ENCODE measurements around the gene TKFC. TPM values are rescaled to one million over a fixed set of nuclear protein-coding genes. Genes with fewer than 3 reads are reported as not detected.

The TKFC gene
- total and polyA plus RNA-seq, 2 experiments from 2014 or later, result 42.3 to 104 TPM

DNA sequence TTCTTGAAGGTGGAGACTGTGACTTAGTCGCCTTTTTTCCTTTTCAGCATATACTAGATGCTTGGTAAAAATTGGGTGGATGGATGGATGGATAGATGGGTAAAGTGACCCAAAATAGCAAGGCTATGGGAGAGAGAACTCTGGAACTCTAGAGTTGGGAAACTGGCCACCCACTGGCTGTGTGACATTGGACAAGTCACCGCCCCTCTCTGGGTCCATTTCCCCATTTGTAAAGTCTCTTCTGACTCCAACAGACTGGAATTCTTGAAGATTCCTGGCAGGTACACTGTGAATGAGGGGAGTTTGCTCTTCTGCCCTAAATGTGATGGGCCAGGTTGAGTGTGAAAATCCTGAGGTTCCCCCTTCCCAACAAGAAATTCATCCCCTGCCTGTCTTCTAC lies 8.0 kb downstream of the TKFC start:
- H3K4me3 ChIP-seq, result no peak overlapping the region
- no peaks in the 10 kb centered on the region for H4K20me1 ChIP-seq (ENCODE audit: insufficient read depth, poor library complexity, severe bottlenecking)
- H3K4me2 ChIP-seq, result no peak overlapping the region
- 97% methylated on average over 2 of the region's 2 CpGs for WGBS (ENCODE audit: low lambda C conversion rate, missing lambda C conversion rate)
- no peak overlapping the region for H3K27ac ChIP-seq
- H3K79me2 ChIP-seq, result no peaks in the 10 kb centered on the region
- TF ChIP-seq EZH2phosphoT487 (IDR thresholded peaks at IDR 0.05; ENCODE audit: low read depth, severe bottlenecking, unreplicated experiment) (no peak), EZH2 (IDR thresholded peaks at IDR 0.05; ENCODE audit: borderline replicate concordance) (no peak)
- TF ChIP-seq, protein P1, sequence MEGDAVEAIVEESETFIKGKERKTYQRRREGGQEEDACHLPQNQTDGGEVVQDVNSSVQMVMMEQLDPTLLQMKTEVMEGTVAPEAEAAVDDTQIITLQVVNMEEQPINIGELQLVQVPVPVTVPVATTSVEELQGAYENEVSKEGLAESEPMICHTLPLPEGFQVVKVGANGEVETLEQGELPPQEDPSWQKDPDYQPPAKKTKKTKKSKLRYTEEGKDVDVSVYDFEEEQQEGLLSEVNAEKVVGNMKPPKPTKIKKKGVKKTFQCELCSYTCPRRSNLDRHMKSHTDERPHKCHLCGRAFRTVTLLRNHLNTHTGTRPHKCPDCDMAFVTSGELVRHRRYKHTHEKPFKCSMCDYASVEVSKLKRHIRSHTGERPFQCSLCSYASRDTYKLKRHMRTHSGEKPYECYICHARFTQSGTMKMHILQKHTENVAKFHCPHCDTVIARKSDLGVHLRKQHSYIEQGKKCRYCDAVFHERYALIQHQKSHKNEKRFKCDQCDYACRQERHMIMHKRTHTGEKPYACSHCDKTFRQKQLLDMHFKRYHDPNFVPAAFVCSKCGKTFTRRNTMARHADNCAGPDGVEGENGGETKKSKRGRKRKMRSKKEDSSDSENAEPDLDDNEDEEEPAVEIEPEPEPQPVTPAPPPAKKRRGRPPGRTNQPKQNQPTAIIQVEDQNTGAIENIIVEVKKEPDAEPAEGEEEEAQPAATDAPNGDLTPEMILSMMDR (IDR thresholded peaks at IDR 0.05; ENCODE audit: poor library complexity), result no peak
- no peaks in the 10 kb centered on the region for H3K9me3 ChIP-seq (ENCODE audit: low read depth)
- H3K9me2 ChIP-seq (replicated peaks; ENCODE audit: insufficient read depth), result no peaks in the 10 kb centered on the region
- H3K36me3 ChIP-seq (replicated peaks; ENCODE audit: insufficient read depth, low read depth), result no peaks in the 10 kb centered on the region
- no peaks in the 10 kb centered on the region for H3K27me3 ChIP-seq
- H2AFZ ChIP-seq, result no peak overlapping the region
- DNase-seq (ENCODE audit: low spot score), result no peak
- H3K4me1 ChIP-seq (ENCODE audit: insufficient read depth), result no peaks in the 10 kb centered on the region

DNA sequence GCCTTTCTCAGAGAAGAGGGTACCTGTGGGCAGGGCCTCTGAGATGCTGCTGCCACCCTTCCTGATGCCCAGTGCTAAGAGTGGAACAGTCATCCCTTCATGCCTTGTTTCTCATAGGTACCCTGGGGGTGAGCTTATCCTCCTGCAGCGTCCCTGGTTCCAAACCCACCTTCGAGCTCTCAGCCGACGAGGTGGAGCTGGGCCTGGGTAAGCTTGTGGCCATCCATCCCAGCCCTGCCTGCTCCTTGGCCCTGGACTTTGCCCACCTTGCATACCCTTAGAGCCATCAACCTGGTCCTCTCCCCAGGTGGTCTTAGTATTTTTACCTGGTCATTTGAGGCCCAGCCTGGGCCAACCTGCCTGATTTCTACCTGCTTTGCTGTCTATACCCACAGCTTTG lies 8.7 kb downstream of the TKFC start:
- Histone ChIP-seq H3K4me2 (no peak overlapping the region), H3K36me3 (replicated peaks; ENCODE audit: insufficient read depth, low read depth) (no peaks in the 10 kb centered on the region), H3K9me3 (ENCODE audit: low read depth) (no peaks in the 10 kb centered on the region), H3K9me2 (replicated peaks; ENCODE audit: insufficient read depth) (no peaks in the 10 kb centered on the region), H3K79me2 (no peaks in the 10 kb centered on the region), H3K4me3 (no peak overlapping the region), H3K27ac (no peak overlapping the region), H3K27me3 (no peaks in the 10 kb centered on the region), H4K20me1 (ENCODE audit: insufficient read depth, poor library complexity, severe bottlenecking) (no peaks in the 10 kb centered on the region), H2AFZ (no peak overlapping the region), H3K4me1 (ENCODE audit: insufficient read depth) (peaks cover 3% of the 10 kb centered on the region)
- TF ChIP-seq EZH2 (IDR thresholded peaks at IDR 0.05; ENCODE audit: borderline replicate concordance), result no peak
- DNase-seq (ENCODE audit: low spot score), result no peak
- 94% methylated on average over 4 of the region's 4 CpGs for WGBS (ENCODE audit: low lambda C conversion rate, missing lambda C conversion rate)

- no peaks in the 10 kb centered on the region for H3K79me2 ChIP-seq
- no peaks in the 10 kb centered on the region for H3K9me3 ChIP-seq (ENCODE audit: low read depth)
- H3K27ac ChIP-seq, result no peak overlapping the region
- H3K4me2 ChIP-seq, result no peak overlapping the region
- no peaks in the 10 kb centered on the region for H3K36me3 ChIP-seq (replicated peaks; ENCODE audit: insufficient read depth, low read depth)
- no peak overlapping the region for H2AFZ ChIP-seq
- H3K27me3 ChIP-seq, result no peaks in the 10 kb centered on the region
- no peaks in the 10 kb centered on the region for H3K9me2 ChIP-seq (replicated peaks; ENCODE audit: insufficient read depth)
- no peak for DNase-seq (ENCODE audit: low spot score)
- no peak for TF ChIP-seq EZH2 (IDR thresholded peaks at IDR 0.05; ENCODE audit: borderline replicate concordance)
- no peak for TF ChIP-seq EZH2phosphoT487 (IDR thresholded peaks at IDR 0.05; ENCODE audit: low read depth, severe bottlenecking, unreplicated experiment)
- WGBS (ENCODE audit: low lambda C conversion rate, missing lambda C conversion rate), result 91% methylated on average over 13 of the region's 20 CpGs
- H3K4me1 ChIP-seq (ENCODE audit: insufficient read depth), result peaks cover 3% of the 10 kb centered on the region
- H4K20me1 ChIP-seq (ENCODE audit: insufficient read depth, poor library complexity, severe bottlenecking), result no peaks in the 10 kb centered on the region
- no peak overlapping the region for H3K4me3 ChIP-seq
These were observed 9.3 kb downstream of the TKFC start for GRCh38 chr11:61342207-61342803.

GRCh38 chr11:61343792-61344745 lies 11.0 kb downstream of the TKFC start:
- no peaks in the 10 kb centered on the region for H3K79me2 ChIP-seq
- no peak overlapping the region for H3K4me2 ChIP-seq
- H3K27ac ChIP-seq, result no peak overlapping the region
- H3K9me3 ChIP-seq (ENCODE audit: low read depth), result no peaks in the 10 kb centered on the region
- DNase-seq (ENCODE audit: low spot score), result no peak
- H4K20me1 ChIP-seq (ENCODE audit: insufficient read depth, poor library complexity, severe bottlenecking), result no peaks in the 10 kb centered on the region
- H2AFZ ChIP-seq, result no peak overlapping the region
- peaks cover 3% of the 10 kb centered on the region for H3K4me1 ChIP-seq (ENCODE audit: insufficient read depth)
- H3K4me3 ChIP-seq, result no peak overlapping the region
- WGBS (ENCODE audit: low lambda C conversion rate, missing lambda C conversion rate), result 94% methylated on average over 29 of the region's 29 CpGs
- no peaks in the 10 kb centered on the region for H3K27me3 ChIP-seq
- TF ChIP-seq, protein P1 (IDR thresholded peaks at IDR 0.05; ENCODE audit: poor library complexity), result no peak
- TF ChIP-seq EZH2 (IDR thresholded peaks at IDR 0.05; ENCODE audit: borderline replicate concordance) (no peak), EZH2phosphoT487 (IDR thresholded peaks at IDR 0.05; ENCODE audit: low read depth, severe bottlenecking, unreplicated experiment) (no peak)
- no peaks in the 10 kb centered on the region for H3K36me3 ChIP-seq (replicated peaks; ENCODE audit: insufficient read depth, low read depth)
- H3K9me2 ChIP-seq (replicated peaks; ENCODE audit: insufficient read depth), result no peaks in the 10 kb centered on the region

Data from hepatocyte (in vitro differentiated cells).